DMS 273 (cell line): ENCODE data around the gene LNPK.
"Not testable (repeated sequence)": the region's sequence is repeated elsewhere in the genome, so short reads cannot be mapped to it uniquely, and the experiment has no call there.

Experiments
- DNase-seq: peaks from one replicate; lab custom pipeline; 2025; ENCODE audit not compliant: unreplicated experiment; lab: John Stamatoyannopoulos, UW

Gene LNPK

GRCh38 chr2:175913267-175913666 is 88.8 kb downstream of the LNPK start:
- not testable (repeated sequence) for DNase-seq

GRCh38 chr2:175904035-175904434 is 98.0 kb downstream of the LNPK start:
- DNase-seq = no peak

- no peak for DNase-seq
Measured at GRCh38 chr2:175903384-175903936, 98.6 kb downstream of the LNPK start.

DNA sequence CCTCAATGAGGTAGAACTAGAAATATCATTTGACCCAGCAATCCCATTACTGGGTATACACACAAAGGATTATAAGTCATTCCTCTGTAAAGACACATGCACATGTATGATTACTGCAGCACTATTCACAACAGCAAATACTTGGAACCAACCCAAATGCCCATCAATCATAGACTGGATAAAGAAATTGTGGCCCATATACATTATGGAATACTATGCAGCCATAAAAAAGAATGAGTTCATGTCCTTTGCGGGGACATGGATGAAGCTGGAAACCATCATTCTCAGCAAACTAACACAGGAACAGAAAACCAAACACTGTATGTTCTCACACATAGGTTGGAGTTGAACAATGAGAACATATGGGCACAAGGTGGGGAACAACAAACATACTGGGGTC is 106.1 kb downstream of the LNPK start:
- DNase-seq = not testable (repeated sequence)

DNA sequence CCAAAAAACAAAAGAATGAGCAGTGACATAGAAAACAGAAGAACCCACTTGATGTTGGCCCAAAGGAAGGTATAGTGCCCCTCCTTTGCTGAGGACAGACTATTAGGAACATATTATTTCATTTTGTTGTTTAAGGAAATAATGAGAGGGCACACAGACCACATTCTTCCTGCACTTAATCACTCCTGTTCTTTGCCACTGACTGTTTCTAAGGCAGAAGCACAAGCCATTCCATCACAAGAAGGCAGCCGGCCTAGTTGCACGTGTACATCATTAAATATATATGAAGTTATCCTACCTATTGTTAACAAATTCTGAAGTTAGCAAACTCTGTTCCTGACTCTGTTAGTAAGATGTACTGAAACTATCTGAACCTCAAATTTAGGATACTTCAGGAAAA is 110.0 kb downstream of the LNPK start:
- no peak for DNase-seq

- DNase-seq = no peak
Measured at GRCh38 chr2:175890636-175891242, 111.3 kb downstream of the LNPK start.

GRCh38 chr2:175889701-175890302 is 112.3 kb downstream of the LNPK start:
- peak; percentile 36 for DNase-seq

DNA sequence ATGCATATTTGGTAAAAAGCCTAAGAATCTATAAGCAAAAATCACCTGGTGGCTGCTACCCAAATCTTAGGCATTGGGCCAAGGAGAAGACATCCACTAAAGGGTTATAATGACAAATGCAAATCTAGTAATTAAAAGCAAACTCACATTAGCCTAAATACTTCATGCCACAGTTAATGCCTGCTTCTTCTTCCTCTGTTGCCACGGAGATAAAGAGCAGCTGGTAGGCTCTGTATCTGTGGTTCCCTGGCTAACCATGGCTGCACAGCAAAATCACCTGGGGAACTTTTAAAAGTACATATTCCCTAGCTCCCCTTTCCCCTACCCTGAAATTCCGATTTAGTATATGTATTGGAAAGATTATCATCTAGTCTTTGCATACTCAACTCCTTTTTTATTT is 114.3 kb downstream of the LNPK start:
- DNase-seq = peak; percentile 55

GRCh38 chr2:175884697-175885393 is 117.2 kb downstream of the LNPK start:
- DNase-seq = no peak

DNA sequence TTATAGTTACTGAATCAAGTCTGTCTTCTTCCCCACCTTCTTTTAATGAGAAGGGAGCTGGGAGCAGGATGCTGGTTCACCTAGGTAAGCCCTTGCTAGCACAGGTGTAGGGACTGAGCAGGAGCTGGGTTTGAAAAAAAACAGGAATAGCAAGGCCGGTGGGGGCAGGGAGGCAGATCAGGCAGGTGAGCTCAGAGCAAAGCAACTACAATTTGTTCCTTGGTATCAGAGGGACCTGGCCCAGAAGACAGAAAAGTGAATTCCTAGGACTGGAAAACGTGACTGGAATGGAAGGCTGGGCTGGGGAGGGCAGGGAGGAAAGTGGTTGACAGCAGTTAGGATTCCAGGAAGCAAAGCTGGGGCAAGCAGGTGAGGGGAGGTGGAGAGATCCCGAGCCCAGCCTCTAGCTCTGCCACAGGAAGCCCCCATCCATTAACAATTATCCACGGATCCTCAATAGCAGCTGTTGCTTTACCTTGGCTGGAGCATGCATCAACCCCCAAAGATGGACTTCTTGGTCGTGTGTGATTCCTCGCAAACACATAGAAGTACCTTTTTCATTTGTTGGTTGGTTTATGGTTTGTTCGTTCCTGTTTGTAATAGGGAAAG is 118.4 kb downstream of the LNPK start:
- no peak for DNase-seq

DNA sequence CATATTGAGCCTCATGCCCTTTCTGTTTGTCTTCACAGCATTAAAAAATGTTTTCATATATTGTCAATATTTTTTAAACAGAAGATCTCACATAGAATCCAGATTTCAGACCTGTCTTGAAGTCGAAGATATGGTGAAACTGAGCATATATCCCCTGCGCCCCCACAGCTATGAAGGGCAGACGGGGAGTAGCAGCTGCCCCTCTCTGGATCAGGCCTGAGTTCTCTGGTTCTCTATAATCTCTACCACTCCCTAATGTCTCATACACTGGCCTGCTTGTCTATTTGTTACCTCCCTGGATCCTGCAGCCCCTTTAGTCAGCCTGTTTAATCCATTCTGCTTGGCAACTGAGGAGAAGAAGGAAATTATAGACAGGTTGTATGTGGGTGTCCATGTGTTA is 122.4 kb downstream of the LNPK start:
- no peak for DNase-seq

- no peak for DNase-seq
Measured at GRCh38 chr2:175877845-175878544, 124.1 kb downstream of the LNPK start.

- no peak for DNase-seq
Measured at GRCh38 chr2:175874291-175874690, 127.8 kb downstream of the LNPK start.
